Skeletal muscle tissue (tissue), 4 donors: ENCODE measurements around the gene CDON. TPM values are rescaled to one million over a fixed set of nuclear protein-coding genes. Genes with fewer than 3 reads are reported as not detected.
"Not testable (repeated sequence)": the region's sequence is repeated elsewhere in the genome, so short reads cannot be mapped to it uniquely, and the experiment has no call there.

Experiments
- H3K27ac ChIP-seq: one replicate; pipeline ENCODE4 v1.7.0; 2013; ENCODE audit warnings: mild to moderate bottlenecking, low read depth, low read length, inconsistent platforms
- H3K27me3 ChIP-seq, 3 donors: one replicate each; pipeline ENCODE4 v1.7.0; 2013; ENCODE audit warnings: low read length in 3 of 3; ENCODE audit not compliant: control insufficient read depth in 3 of 3, insufficient read depth in 3 of 3
- H3K36me3 ChIP-seq, 3 donors: one replicate each; pipeline ENCODE4 v1.7.0; 2013; ENCODE audit warnings: low read length in 3 of 3; ENCODE audit not compliant: control insufficient read depth in 3 of 3, insufficient read depth in 3 of 3
- H3K4me1 ChIP-seq, 3 donors: one replicate each; pipeline ENCODE4 v1.7.0; 2013; ENCODE audit warnings: low read length in 3 of 3, mild to moderate bottlenecking in 3 of 3; ENCODE audit not compliant: control insufficient read depth in 3 of 3, insufficient read depth in 3 of 3
- H3K4me3 ChIP-seq, 3 donors: one replicate each; pipeline ENCODE4 v1.7.0; 2013; ENCODE audit warnings: low read length in 3 of 3
- H3K9ac ChIP-seq, 3 donors: one replicate each; pipeline ENCODE4 v1.7.0; 2013; ENCODE audit warnings: low read length in 3 of 3, mild to moderate bottlenecking in 3 of 3, moderate library complexity in 2 of 3, low read depth in 1 of 3
- H3K9me3 ChIP-seq, 3 donors: one replicate each; pipeline ENCODE4 v1.7.0; 2013; ENCODE audit warnings: low read length in 3 of 3; ENCODE audit not compliant: control insufficient read depth in 3 of 3
- total RNA-seq: library from RNA; depleted of rRNA; stranded (reverse); fragments of >200 nt; gene quantifications from one replicate; pipeline ENCODE4 v1.2.3, GENCODE V29; 2014
- donor health status: Osteomylitis.

Gene CDON
- total RNA-seq, 1 donor from 2014 or later = 28.7 TPM

GRCh38 chr11:126028534-126028933 is 34.1 kb downstream of the CDON start:
- not testable (repeated sequence) for H3K4me1 ChIP-seq, H3K27ac ChIP-seq, H3K36me3 ChIP-seq, H3K9me3 ChIP-seq, H3K9ac ChIP-seq, H3K4me3 ChIP-seq, H3K27me3 ChIP-seq

DNA sequence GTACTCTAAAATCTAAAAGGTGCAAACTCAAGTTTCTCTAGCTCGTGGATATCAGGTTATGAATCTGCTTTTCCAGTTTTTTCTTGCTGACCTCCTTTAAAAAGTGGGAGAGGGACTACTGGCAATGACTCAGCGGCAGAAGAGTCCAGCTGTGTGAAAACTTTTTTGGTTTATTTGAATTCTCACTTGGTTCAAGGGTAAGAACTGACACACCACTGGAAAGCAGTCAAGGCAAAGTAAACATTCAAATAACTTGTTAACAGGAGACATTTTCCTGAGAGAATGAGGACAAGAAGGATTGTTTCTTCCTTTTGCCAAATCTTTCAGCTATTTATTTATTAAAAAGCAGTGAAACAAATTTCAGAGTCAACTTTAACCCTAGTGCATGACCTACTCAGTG is 36.1 kb downstream of the CDON start:
- no peak overlapping the region for H3K9ac ChIP-seq
- no peak overlapping the region for H3K27ac ChIP-seq
- peaks cover 0 to 3% (median 0%) of the 10 kb centered on the region in 3 donors for H3K4me1 ChIP-seq
- H3K9me3 ChIP-seq = no peaks in the 10 kb centered on the region
- no peaks in the 10 kb centered on the region for H3K27me3 ChIP-seq
- H3K36me3 ChIP-seq = no peaks in the 10 kb centered on the region
- no peak overlapping the region for H3K4me3 ChIP-seq

- H3K27me3 ChIP-seq = no peaks in the 10 kb centered on the region
- H3K4me1 ChIP-seq = peaks cover 0 to 3% (median 0%) of the 10 kb centered on the region in 3 donors
- H3K4me3 ChIP-seq = no peak overlapping the region
- no peaks in the 10 kb centered on the region for H3K36me3 ChIP-seq
- H3K9me3 ChIP-seq = no peaks in the 10 kb centered on the region
- H3K27ac ChIP-seq = no peak overlapping the region
- H3K9ac ChIP-seq = no peak overlapping the region
These were observed 36.8 kb downstream of the CDON start for GRCh38 chr11:126025822-126026221.

GRCh38 chr11:126024123-126024522 is 38.5 kb downstream of the CDON start:
- H3K9ac ChIP-seq = no peak overlapping the region
- H3K36me3 ChIP-seq = peaks cover 0 to 3% (median 2%) of the 10 kb centered on the region in 3 donors
- H3K9me3 ChIP-seq = no peaks in the 10 kb centered on the region
- no peaks in the 10 kb centered on the region for H3K27me3 ChIP-seq
- H3K4me3 ChIP-seq = no peak overlapping the region
- no peak overlapping the region for H3K27ac ChIP-seq
- peaks cover 0 to 3% (median 0%) of the 10 kb centered on the region in 3 donors for H3K4me1 ChIP-seq

GRCh38 chr11:126012852-126013251 is 49.8 kb downstream of the CDON start:
- no peaks in the 10 kb centered on the region for H3K27me3 ChIP-seq
- no peak overlapping the region for H3K9ac ChIP-seq
- H3K4me3 ChIP-seq = no peak overlapping the region
- H3K27ac ChIP-seq = no peak overlapping the region
- no peaks in the 10 kb centered on the region for H3K9me3 ChIP-seq
- no peaks in the 10 kb centered on the region for H3K4me1 ChIP-seq
- H3K36me3 ChIP-seq = peaks cover 0 to 3% (median 0%) of the 10 kb centered on the region in 3 donors

GRCh38 chr11:126011754-126012153 is 50.9 kb downstream of the CDON start:
- Histone ChIP-seq H3K9me3 (no peaks in the 10 kb centered on the region), H3K27me3 (no peaks in the 10 kb centered on the region), H3K9ac (no peak overlapping the region), H3K27ac (no peak overlapping the region), H3K4me1 (no peaks in the 10 kb centered on the region), H3K36me3 (no peaks in the 10 kb centered on the region), H3K4me3 (no peak overlapping the region)

DNA sequence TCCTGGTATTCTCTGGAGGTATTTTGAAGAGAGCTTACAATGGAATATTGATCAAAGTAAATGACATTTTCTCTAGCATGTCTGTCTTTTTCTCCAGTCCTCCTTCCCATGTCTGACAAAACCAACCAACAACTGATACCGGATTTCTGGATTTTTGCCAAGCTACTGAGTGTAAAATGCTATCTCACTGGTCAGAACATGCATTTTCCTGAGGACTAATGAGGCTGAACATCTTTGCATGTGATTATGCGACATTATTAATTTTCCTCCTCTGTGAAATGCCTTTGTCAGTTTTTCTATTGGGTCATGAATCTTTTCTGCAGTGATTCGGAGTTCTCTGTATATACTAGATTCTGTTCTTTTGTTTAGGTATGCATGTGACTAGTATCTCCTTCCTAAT is 51.4 kb downstream of the CDON start:
- Histone ChIP-seq H3K27me3 (no peaks in the 10 kb centered on the region), H3K36me3 (no peaks in the 10 kb centered on the region), H3K27ac (no peak overlapping the region), H3K4me1 (no peaks in the 10 kb centered on the region), H3K4me3 (no peak overlapping the region), H3K9ac (no peak overlapping the region), H3K9me3 (no peaks in the 10 kb centered on the region)

DNA sequence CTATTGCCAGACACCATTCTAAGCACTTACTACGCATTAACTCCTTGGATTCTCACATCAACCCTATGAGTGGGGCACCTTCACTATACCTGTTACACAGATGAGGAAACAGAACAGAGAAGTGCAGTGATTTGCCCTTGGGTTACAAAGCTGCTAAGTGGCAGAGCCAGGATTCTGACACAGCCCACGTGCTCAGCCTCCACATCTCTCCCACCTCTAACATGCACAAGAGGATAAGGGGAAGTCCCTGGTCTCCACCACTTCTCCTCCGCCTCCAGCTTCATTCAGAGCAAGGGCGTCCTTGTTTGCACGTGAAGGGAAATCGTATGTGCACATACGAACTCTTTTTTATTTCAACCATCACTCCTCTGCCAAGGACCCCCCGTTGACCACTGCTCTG is 53.7 kb downstream of the CDON start:
- peaks cover 0 to 5% (median 0%) of the 10 kb centered on the region in 3 donors for H3K36me3 ChIP-seq
- H3K4me1 ChIP-seq = no peaks in the 10 kb centered on the region
- H3K27ac ChIP-seq = no peak overlapping the region
- no peaks in the 10 kb centered on the region for H3K9me3 ChIP-seq
- H3K27me3 ChIP-seq = no peaks in the 10 kb centered on the region
- H3K9ac ChIP-seq = no peak overlapping the region
- H3K4me3 ChIP-seq = no peak overlapping the region

- no peak overlapping the region for H3K9ac ChIP-seq
- no peak overlapping the region for H3K4me3 ChIP-seq
- H3K27ac ChIP-seq = no peak overlapping the region
- no peaks in the 10 kb centered on the region for H3K27me3 ChIP-seq
- H3K4me1 ChIP-seq = no peaks in the 10 kb centered on the region
- peaks cover 0 to 11% (median 0%) of the 10 kb centered on the region in 3 donors for H3K36me3 ChIP-seq
- no peaks in the 10 kb centered on the region for H3K9me3 ChIP-seq
These were observed 55.4 kb downstream of the CDON start for GRCh38 chr11:126007238-126007637.

GRCh38 chr11:126006068-126006467 is 56.6 kb downstream of the CDON start:
- Histone ChIP-seq H3K27ac (no peak overlapping the region), H3K27me3 (no peaks in the 10 kb centered on the region), H3K36me3 (peaks cover 0 to 11% (median 0%) of the 10 kb centered on the region in 3 donors), H3K4me1 (no peaks in the 10 kb centered on the region), H3K4me3 (no peak overlapping the region), H3K9ac (no peak overlapping the region), H3K9me3 (no peaks in the 10 kb centered on the region)

DNA sequence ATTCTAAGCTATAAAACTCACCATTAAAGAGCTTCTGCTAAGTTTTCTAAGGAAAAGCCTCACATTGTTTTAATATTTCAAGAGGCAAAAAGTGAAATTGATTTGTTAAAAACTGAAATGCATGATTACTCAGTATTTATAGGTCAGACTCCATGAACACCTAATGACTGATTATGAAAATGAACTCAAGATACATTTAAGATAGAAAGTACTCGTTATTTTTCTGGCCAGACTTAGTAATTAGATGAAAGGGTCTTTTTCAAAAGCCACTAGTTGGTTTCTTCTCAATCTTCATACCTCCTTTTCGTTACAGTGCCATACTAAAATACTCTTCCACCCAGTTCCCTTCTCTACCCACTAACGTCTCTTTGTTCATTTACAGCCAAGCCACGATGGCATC is 60.5 kb downstream of the CDON start:
- Histone ChIP-seq H3K4me1 (no peaks in the 10 kb centered on the region), H3K27me3 (no peaks in the 10 kb centered on the region), H3K9ac (no peak overlapping the region), H3K4me3 (no peak overlapping the region), H3K36me3 (peaks cover 0 to 14% (median under 1%) of the 10 kb centered on the region in 3 donors), H3K9me3 (no peaks in the 10 kb centered on the region), H3K27ac (no peak overlapping the region)
